GM18868 (cell line): Measurements from ENCODE around the gene VCAN.
A peak's percentile ranks its signal among the peaks of the same experiment; 100 is the strongest.

Experiments used
- ATAC-seq: cut with Tn5 transposase; IDR thresholded peaks from one replicate; pipeline ENCODE4 v1.9.1; 2021; ENCODE audit warnings: mild to moderate bottlenecking, moderate library complexity; ENCODE audit not compliant: unreplicated experiment

VCAN gene

DNA sequence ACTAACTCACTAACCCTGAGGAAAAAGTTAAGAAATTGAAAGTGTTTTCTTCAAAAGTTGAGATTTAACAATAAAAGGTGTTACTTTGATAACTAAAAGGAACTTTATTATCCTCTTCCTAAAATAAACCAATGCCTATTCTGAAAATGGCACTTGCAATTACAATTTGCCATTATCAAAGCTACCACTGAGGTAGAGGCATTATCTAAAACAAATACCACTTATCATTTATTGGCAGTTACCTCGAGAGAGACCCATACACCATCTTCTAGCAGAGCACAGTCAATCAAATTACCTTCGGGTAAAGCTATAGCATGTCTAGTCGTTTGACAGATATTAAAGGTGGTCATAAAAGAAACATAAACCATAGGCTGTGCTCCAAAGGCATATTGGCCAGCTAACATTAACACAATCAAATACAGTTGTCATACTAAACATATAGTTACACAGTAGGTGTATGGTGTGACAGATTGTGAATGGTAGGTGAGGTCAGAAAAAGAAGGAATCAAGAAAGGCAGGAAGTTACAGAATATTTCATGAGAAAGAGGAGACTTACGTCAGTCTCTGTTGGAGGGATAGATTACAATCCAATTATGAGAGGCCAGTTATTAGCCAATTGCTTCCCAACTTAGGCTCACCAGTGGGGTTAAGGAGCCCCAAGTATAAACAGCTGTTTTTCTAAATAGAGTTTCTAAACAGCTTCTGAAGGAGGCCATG, 56.3 kb downstream of the VCAN start:
- ATAC-seq: no peak

DNA sequence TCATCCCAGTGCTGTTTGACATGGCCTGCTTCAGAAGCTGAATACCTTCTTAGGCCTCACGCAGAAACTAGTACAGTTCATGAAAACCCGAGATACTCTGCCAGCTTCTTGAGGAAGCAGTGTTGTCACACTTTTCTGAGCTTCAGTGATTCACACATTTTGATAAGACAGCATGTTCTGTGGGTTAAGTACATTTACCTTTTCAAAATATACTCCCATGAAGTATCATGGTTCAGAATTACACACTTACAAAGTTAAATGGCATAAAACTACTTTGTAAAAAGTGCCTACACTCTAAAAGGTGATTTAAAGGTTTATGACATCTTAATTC, 56.9 kb downstream of the VCAN start:
- ATAC-seq: no peak

- no peak for ATAC-seq
Observed at GRCh38 chr5:83530193-83530592, 58.6 kb downstream of the VCAN start.

GRCh38 chr5:83531661-83532060, 60.1 kb downstream of the VCAN start:
- ATAC-seq: no peak

DNA sequence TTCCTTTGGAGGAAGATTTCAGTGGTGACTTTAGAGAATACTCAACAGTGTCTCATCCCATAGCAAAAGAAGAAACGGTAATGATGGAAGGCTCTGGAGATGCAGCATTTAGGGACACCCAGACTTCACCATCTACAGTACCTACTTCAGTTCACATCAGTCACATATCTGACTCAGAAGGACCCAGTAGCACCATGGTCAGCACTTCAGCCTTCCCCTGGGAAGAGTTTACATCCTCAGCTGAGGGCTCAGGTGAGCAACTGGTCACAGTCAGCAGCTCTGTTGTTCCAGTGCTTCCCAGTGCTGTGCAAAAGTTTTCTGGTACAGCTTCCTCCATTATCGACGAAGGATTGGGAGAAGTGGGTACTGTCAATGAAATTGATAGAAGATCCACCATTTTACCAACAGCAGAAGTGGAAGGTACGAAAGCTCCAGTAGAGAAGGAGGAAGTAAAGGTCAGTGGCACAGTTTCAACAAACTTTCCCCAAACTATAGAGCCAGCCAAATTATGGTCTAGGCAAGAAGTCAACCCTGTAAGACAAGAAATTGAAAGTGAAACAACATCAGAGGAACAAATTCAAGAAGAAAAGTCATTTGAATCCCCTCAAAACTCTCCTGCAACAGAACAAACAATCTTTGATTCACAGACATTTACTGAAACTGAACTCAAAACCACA, 67.4 kb downstream of the VCAN start:
- ATAC-seq: peak; percentile 94

DNA sequence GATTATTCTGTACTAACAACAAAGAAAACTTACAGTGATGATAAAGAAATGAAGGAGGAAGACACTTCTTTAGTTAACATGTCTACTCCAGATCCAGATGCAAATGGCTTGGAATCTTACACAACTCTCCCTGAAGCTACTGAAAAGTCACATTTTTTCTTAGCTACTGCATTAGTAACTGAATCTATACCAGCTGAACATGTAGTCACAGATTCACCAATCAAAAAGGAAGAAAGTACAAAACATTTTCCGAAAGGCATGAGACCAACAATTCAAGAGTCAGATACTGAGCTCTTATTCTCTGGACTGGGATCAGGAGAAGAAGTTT, 67.9 kb downstream of the VCAN start:
- ATAC-seq: no peak

GRCh38 chr5:83540105-83540504, 68.6 kb downstream of the VCAN start:
- no peak for ATAC-seq

- no peak for ATAC-seq
Observed at GRCh38 chr5:83540783-83541182, 69.2 kb downstream of the VCAN start.

DNA sequence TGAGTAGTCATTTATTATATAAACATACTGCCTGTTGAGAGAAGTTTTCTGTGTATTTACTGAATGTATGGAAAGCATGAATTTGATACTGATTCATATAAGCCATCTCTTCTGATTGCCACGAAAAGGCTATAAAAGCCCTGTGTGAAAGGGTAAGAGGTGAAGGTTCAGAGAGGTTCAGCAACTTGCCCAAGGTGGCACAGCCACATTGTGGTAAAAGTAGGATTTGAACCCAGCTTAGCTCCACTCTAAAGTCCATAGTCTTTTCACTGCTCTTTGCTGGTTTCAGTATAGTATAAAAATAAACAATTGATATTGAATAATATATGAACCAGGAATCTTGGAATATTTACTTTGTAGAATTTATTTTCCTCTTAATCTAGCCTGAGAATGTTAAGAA, 71.3 kb downstream of the VCAN start:
- ATAC-seq: no peak

DNA sequence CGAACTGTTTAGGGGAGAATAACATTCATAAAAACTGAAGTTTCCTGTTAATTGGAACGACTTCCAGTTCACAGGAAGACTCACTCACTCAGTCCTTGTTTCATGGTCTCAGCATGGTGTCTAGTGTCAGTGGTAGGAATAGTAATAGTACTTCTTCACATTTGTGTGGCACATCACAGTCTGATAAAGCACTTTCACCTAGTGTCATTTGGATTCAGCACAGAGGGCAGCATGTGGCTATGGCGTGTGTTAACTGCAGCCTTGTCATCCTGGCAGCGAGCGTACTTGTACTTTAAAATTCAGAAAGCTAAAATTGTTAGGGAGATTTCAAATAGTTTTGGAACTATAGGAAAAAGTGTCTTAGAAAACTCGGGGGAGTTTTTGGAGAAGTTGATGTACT, 72.4 kb downstream of the VCAN start:
- ATAC-seq: no peak

GRCh38 chr5:83547161-83547560, 75.6 kb downstream of the VCAN start:
- no peak for ATAC-seq

- no peak for ATAC-seq
Observed at GRCh38 chr5:83547889-83548288, 76.3 kb downstream of the VCAN start.

GRCh38 chr5:83548581-83548980, 77.0 kb downstream of the VCAN start:
- ATAC-seq: no peak

DNA sequence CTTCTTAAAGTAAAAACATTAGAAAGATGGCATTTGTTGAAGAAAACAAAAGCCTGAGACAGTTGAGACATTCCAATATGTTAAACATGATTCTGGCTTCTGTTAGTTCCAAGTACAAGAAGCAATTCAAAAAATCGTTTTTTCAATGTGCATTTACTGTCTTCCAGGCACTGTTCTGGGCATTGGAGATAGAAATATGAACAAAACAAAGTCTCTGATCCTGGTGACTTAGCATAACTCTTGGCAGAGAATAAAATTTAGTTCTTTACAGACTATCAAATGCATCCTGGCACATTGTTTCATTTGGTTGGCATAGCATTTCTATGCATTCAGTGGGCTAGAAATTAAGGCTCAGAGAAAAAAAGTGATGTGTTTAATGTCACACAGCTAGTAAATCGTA, 77.5 kb downstream of the VCAN start:
- ATAC-seq: no peak

- no peak for ATAC-seq
Observed at GRCh38 chr5:83549674-83550073, 78.1 kb downstream of the VCAN start.

DNA sequence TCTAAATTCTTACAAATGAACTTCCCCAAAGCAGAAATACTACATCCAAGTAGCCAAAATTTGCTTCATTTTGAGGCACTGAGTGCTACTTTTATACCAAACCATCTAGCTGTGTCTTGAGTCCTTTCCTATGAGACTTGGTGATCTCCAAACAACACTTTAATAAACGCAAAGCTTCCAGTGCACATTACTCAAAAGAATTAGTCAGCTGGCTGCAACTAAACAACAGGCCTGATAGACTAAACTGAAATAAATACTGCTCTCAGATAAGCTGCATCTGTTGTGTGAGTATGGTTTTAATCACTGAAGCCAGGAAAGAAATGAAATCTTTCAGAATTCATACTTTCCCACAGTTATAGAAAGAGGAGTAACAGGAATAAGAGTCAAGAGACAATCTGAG, 80.3 kb downstream of the VCAN start:
- ATAC-seq: no peak

- ATAC-seq: no peak
Observed at GRCh38 chr5:83552275-83552674, 80.7 kb downstream of the VCAN start.

DNA sequence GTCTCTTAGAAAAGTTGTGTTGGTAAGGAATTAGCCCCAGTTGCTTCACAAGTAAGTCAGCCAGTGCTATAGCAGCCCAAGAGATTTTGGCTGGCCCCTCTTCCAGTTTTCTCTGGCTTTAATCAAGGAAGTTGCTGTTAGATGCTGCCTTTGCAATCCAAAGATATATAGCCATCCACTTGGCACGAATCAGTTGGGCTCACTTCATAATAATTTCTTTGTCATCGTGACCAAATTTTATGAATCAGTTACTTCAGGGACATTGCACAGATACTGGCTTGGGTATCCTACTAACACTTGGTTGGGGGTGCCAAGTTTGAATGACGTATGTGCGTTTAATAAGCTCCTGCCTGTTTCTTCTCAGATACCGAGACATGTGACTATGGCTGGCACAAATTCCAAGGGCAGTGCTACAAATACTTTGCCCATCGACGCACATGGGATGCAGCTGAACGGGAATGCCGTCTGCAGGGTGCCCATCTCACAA, 81.5 kb downstream of the VCAN start:
- no peak for ATAC-seq

GRCh38 chr5:83554133-83554532, 82.6 kb downstream of the VCAN start:
- ATAC-seq: no peak

DNA sequence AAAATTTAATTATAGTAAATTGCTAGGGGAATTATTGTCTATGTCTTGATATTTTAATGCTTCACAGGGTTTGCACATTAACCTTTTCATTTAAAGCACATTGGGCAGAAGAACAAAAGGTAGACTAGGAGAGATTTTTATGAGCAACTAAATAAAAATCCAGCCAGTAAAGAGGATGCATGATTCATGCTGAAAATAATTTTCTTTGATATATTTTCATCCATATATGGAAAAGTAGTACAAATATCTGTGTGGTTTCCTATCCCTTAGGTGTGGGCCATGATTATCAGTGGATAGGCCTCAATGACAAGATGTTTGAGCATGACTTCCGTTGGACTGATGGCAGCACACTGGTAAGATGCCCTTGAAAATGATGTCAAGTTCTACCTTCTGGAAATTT, 83.1 kb downstream of the VCAN start:
- no peak for ATAC-seq

DNA sequence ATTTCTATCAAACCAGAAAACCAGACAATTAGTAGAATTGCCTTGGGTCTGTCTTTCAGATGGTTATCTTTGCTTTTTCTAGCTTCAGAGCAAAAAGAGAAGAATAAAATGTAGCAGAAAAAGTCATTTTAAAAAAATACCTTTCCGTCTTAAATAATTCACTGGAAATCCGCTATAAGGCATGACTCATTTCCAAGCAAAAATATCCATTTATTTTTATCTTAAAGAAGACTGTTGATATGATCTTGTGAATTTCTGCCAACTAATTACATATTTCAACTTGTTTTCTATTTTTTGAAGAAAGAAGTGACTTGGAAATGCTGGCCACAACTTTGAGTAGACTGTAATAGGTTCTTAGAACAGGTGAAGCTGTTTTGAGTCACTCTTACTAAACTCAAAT, 83.7 kb downstream of the VCAN start:
- ATAC-seq: no peak

DNA sequence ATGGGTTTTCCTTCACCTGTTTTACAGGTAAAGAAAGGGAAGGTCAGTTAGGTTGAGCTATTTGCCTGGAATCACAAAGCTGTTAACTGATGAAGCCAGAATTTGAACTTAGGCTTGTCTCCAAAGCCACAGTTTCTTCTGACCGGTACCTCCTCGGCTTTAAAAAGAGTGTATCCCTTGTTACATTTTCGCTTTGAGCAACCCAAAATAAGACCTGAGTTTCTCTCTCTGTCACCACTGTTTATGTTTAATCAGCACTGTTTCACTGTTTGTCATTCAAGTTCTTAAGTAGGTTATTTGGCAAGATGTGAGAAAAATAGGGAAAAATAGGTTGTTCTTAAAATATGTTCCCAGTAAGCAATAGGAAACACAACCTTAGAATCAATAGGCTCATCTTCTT, 84.6 kb downstream of the VCAN start:
- peak; percentile 88 for ATAC-seq
